ENCODE data around the gene ZBED3.
"Not testable (repeated sequence)": the region's sequence is repeated elsewhere in the genome, so short reads cannot be mapped to it uniquely, and the experiment has no call there.

Gene ZBED3

GRCh38 chr5:77086689-77087483 is at the start of gene ZBED3:
Gene ZBED3, minus strand, starts transcription at chr5:77087285. Its CDS starts 9,407 bp downstream, at chr5:77077878.
- H3K4me1 Mint-ChIP-seq = peaks cover 16% of the 10 kb centered on the region
- peaks cover 4% of the 10 kb centered on the region for H3K36me3 Mint-ChIP-seq (ENCODE audit: insufficient read depth)
- DNase-seq (ENCODE audit: low spot score in 2 of 2) (peak; percentile 29 to 35), ATAC-seq (replicated peaks; ENCODE audit: extremely low read depth, poor library complexity, severe bottlenecking) (peak; percentile 83)
- H3K4me3 Mint-ChIP-seq = peak within 1 kb of the TSS; percentile 83
- no peaks in the 10 kb centered on the region for H3K9me3 Mint-ChIP-seq
- peak within 1 kb of the TSS; percentile 35 for H3K27ac Mint-ChIP-seq (ENCODE audit: low read depth)
- H3K27me3 Mint-ChIP-seq = peaks cover 20% of the 10 kb centered on the region

- no peak overlapping the region for H3K27ac Mint-ChIP-seq (ENCODE audit: low read depth)
- no peaks in the 10 kb centered on the region for H3K9me3 Mint-ChIP-seq
- H3K4me3 Mint-ChIP-seq = no peak overlapping the region
- H3K27me3 Mint-ChIP-seq = peaks cover 26% of the 10 kb centered on the region
- no peaks in the 10 kb centered on the region for H3K36me3 Mint-ChIP-seq (ENCODE audit: insufficient read depth)
- no peaks in the 10 kb centered on the region for H3K4me1 Mint-ChIP-seq
- DNase-seq (ENCODE audit: low spot score in 2 of 2) = no peak
- no peak for ATAC-seq (replicated peaks; ENCODE audit: extremely low read depth, poor library complexity, severe bottlenecking)
These were observed 46.1 kb upstream of the ZBED3 start for GRCh38 chr5:77133061-77133758.

GRCh38 chr5:77131361-77131760 is 44.3 kb upstream of the ZBED3 start:
- H3K27me3 Mint-ChIP-seq = peaks cover 24% of the 10 kb centered on the region
- no peak overlapping the region for H3K4me3 Mint-ChIP-seq
- H3K27ac Mint-ChIP-seq (ENCODE audit: low read depth) = no peak overlapping the region
- ATAC-seq (replicated peaks; ENCODE audit: extremely low read depth, poor library complexity, severe bottlenecking) = no peak
- no peaks in the 10 kb centered on the region for H3K36me3 Mint-ChIP-seq (ENCODE audit: insufficient read depth)
- DNase-seq (ENCODE audit: low spot score in 2 of 2) = no peak
- no peaks in the 10 kb centered on the region for H3K9me3 Mint-ChIP-seq
- no peaks in the 10 kb centered on the region for H3K4me1 Mint-ChIP-seq

- no peak overlapping the region for H3K27ac Mint-ChIP-seq (ENCODE audit: low read depth)
- ATAC-seq (replicated peaks; ENCODE audit: extremely low read depth, poor library complexity, severe bottlenecking) = no peak
These were observed 42.4 kb upstream of the ZBED3 start for GRCh38 chr5:77129391-77129990.

GRCh38 chr5:77128411-77129061 is 41.5 kb upstream of the ZBED3 start:
- ATAC-seq (replicated peaks; ENCODE audit: extremely low read depth, poor library complexity, severe bottlenecking) (no peak), DNase-seq (ENCODE audit: low spot score in 2 of 2) (no peak)
- no peaks in the 10 kb centered on the region for H3K36me3 Mint-ChIP-seq (ENCODE audit: insufficient read depth)
- H3K4me1 Mint-ChIP-seq = no peaks in the 10 kb centered on the region
- H3K27me3 Mint-ChIP-seq = peaks cover 5% of the 10 kb centered on the region
- no peaks in the 10 kb centered on the region for H3K9me3 Mint-ChIP-seq
- H3K27ac Mint-ChIP-seq (ENCODE audit: low read depth) = no peak overlapping the region
- no peak overlapping the region for H3K4me3 Mint-ChIP-seq

More at GRCh38 chr5:77129391-77129990, 42.4 kb upstream of the ZBED3 start:
- H3K4me3 Mint-ChIP-seq = no peak overlapping the region
- H3K27me3 Mint-ChIP-seq = peaks cover 6% of the 10 kb centered on the region
- H3K36me3 Mint-ChIP-seq (ENCODE audit: insufficient read depth) = no peaks in the 10 kb centered on the region
- no peaks in the 10 kb centered on the region for H3K9me3 Mint-ChIP-seq
- H3K4me1 Mint-ChIP-seq = no peaks in the 10 kb centered on the region
- no peak for DNase-seq (ENCODE audit: low spot score in 2 of 2)

GRCh38 chr5:77123057-77123456 is 36.0 kb upstream of the ZBED3 start:
- DNase-seq (ENCODE audit: low spot score in 2 of 2) = no peak
- Mint-ChIP-seq H3K27me3 (peaks cover 9% of the 10 kb centered on the region), H3K4me3 (no peak overlapping the region), H3K4me1 (no peaks in the 10 kb centered on the region), H3K9me3 (no peaks in the 10 kb centered on the region), H3K36me3 (ENCODE audit: insufficient read depth) (no peaks in the 10 kb centered on the region), H3K27ac (ENCODE audit: low read depth) (no peak overlapping the region)
- no peak for ATAC-seq (replicated peaks; ENCODE audit: extremely low read depth, poor library complexity, severe bottlenecking)

- Mint-ChIP-seq H3K27me3 (peaks cover 23% of the 10 kb centered on the region), H3K9me3 (no peaks in the 10 kb centered on the region), H3K4me3 (no peak overlapping the region), H3K4me1 (no peaks in the 10 kb centered on the region), H3K27ac (ENCODE audit: low read depth) (no peak overlapping the region), H3K36me3 (ENCODE audit: insufficient read depth) (no peaks in the 10 kb centered on the region)
- DNase-seq (ENCODE audit: low spot score in 2 of 2) (no peak), ATAC-seq (replicated peaks; ENCODE audit: extremely low read depth, poor library complexity, severe bottlenecking) (no peak)
These were observed 33.6 kb upstream of the ZBED3 start for GRCh38 chr5:77120706-77121105.

GRCh38 chr5:77120086-77120485 is 33.0 kb upstream of the ZBED3 start:
- Mint-ChIP-seq H3K4me1 (no peaks in the 10 kb centered on the region), H3K9me3 (no peaks in the 10 kb centered on the region), H3K4me3 (no peak overlapping the region), H3K27me3 (peaks cover 30% of the 10 kb centered on the region), H3K36me3 (ENCODE audit: insufficient read depth) (no peaks in the 10 kb centered on the region), H3K27ac (ENCODE audit: low read depth) (no peak overlapping the region)
- no peak for ATAC-seq (replicated peaks; ENCODE audit: extremely low read depth, poor library complexity, severe bottlenecking)
- DNase-seq (ENCODE audit: low spot score in 2 of 2) = no peak

GRCh38 chr5:77117161-77117560 is 30.1 kb upstream of the ZBED3 start:
- Mint-ChIP-seq H3K4me3 (no peak overlapping the region), H3K4me1 (no peaks in the 10 kb centered on the region), H3K27me3 (peaks cover 41% of the 10 kb centered on the region), H3K36me3 (ENCODE audit: insufficient read depth) (no peaks in the 10 kb centered on the region), H3K9me3 (no peaks in the 10 kb centered on the region), H3K27ac (ENCODE audit: low read depth) (no peak overlapping the region)
- DNase-seq (ENCODE audit: low spot score in 2 of 2) (no peak), ATAC-seq (replicated peaks; ENCODE audit: extremely low read depth, poor library complexity, severe bottlenecking) (no peak)

- not testable (repeated sequence) for H3K27ac Mint-ChIP-seq (ENCODE audit: low read depth); DNase-seq (ENCODE audit: low spot score in 2 of 2); H3K27me3 Mint-ChIP-seq; H3K36me3 Mint-ChIP-seq (ENCODE audit: insufficient read depth); H3K9me3 Mint-ChIP-seq; H3K4me1 Mint-ChIP-seq; H3K4me3 Mint-ChIP-seq; ATAC-seq (replicated peaks; ENCODE audit: extremely low read depth, poor library complexity, severe bottlenecking)
These were observed 19.9 kb upstream of the ZBED3 start for GRCh38 chr5:77107035-77107434.

GRCh38 chr5:77104813-77105212 is 17.7 kb upstream of the ZBED3 start:
- Mint-ChIP-seq H3K27ac (ENCODE audit: low read depth) (no peak overlapping the region), H3K4me1 (no peaks in the 10 kb centered on the region), H3K4me3 (no peak overlapping the region), H3K27me3 (no peaks in the 10 kb centered on the region), H3K36me3 (ENCODE audit: insufficient read depth) (peaks cover 1% of the 10 kb centered on the region), H3K9me3 (no peaks in the 10 kb centered on the region)
- DNase-seq (ENCODE audit: low spot score in 2 of 2) = no peak
- ATAC-seq (replicated peaks; ENCODE audit: extremely low read depth, poor library complexity, severe bottlenecking) = no peak

GRCh38 chr5:77103457-77103856 is 16.4 kb upstream of the ZBED3 start:
- no peak overlapping the region for H3K27ac Mint-ChIP-seq (ENCODE audit: low read depth)

More at GRCh38 chr5:77103457-77103856, 16.4 kb upstream of the ZBED3 start:
- H3K4me1 Mint-ChIP-seq = no peaks in the 10 kb centered on the region
- ATAC-seq (replicated peaks; ENCODE audit: extremely low read depth, poor library complexity, severe bottlenecking) (no peak), DNase-seq (ENCODE audit: low spot score in 2 of 2) (no peak)
- H3K36me3 Mint-ChIP-seq (ENCODE audit: insufficient read depth) = peaks cover 1% of the 10 kb centered on the region
- no peak overlapping the region for H3K4me3 Mint-ChIP-seq
- H3K27me3 Mint-ChIP-seq = no peaks in the 10 kb centered on the region
- H3K9me3 Mint-ChIP-seq = no peaks in the 10 kb centered on the region
